Bronchial epithelial cell (primary cell): Measurements from ENCODE around the gene HERC3. TPM values are rescaled to one million over a fixed set of nuclear protein-coding genes. Genes with fewer than 3 reads are reported as not detected.

Experiments used
- DNase-seq: peaks from one replicate; pipeline ENCODE4 v3.0.0-alpha.2; 2010; ENCODE audit warnings: low read depth
- FAIRE-seq: peaks from 2 replicates; lab custom pipeline; 2011; peaks lifted over from hg19 to GRCh38; lab: Jason Lieb, UNC
- H3K27me3 ChIP-seq: 2 replicates; pipeline ENCODE4 v1.5.1; 2011; ENCODE audit warnings: low read length; ENCODE audit not compliant: control insufficient read depth, insufficient read depth
- H3K36me3 ChIP-seq: 2 replicates; pipeline ENCODE4 v1.5.1; 2011; ENCODE audit warnings: low read length; ENCODE audit not compliant: control insufficient read depth, insufficient read depth
- H3K4me3 ChIP-seq: 2 replicates; pipeline ENCODE4 v1.5.1; 2011; ENCODE audit warnings: mild to moderate bottlenecking, low read depth, low read length, control low read depth
- total RNA-seq: library from RNA; depleted of rRNA; stranded (reverse); fragments of >200 nt; gene quantifications from 2 replicates; pipeline ENCODE4 v1.2.1, GENCODE V29; 2014
- TF ChIP-seq, protein P1 (sequence below): IDR thresholded peaks from 2 replicates; pipeline ENCODE4 v1.5.1; 2011; ENCODE audit warnings: mild to moderate bottlenecking, moderate library complexity, low read length, control low read depth, inconsistent platforms; ENCODE audit not compliant: insufficient read depth, severe bottlenecking

The HERC3 gene
- total RNA-seq, 1 donor from 2014 or later = 25.3 TPM

DNA sequence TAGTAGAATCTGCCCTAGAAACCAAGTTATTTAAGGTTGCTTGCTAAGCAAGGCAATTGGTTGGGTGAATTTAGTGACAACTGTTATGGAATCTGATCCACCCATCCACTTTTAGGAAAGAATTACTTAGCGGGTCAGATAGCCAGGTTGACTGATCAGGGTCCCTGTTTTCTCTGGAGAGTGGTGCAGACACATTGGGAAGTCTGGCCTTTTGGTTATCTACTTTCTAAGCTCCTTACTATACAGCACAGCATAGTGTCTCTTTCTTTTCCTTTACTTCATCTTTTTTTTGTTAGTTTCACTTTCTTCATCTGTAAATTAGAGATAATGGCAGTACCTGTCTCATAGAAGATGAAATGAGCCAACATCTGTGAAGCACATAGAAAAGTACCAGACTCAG lies 7.4 kb downstream of the HERC3 start:
- Histone ChIP-seq H3K36me3 (peaks cover 5% of the 10 kb centered on the region), H3K4me3 (no peak overlapping the region), H3K27me3 (no peaks in the 10 kb centered on the region)
- TF ChIP-seq, protein P1, sequence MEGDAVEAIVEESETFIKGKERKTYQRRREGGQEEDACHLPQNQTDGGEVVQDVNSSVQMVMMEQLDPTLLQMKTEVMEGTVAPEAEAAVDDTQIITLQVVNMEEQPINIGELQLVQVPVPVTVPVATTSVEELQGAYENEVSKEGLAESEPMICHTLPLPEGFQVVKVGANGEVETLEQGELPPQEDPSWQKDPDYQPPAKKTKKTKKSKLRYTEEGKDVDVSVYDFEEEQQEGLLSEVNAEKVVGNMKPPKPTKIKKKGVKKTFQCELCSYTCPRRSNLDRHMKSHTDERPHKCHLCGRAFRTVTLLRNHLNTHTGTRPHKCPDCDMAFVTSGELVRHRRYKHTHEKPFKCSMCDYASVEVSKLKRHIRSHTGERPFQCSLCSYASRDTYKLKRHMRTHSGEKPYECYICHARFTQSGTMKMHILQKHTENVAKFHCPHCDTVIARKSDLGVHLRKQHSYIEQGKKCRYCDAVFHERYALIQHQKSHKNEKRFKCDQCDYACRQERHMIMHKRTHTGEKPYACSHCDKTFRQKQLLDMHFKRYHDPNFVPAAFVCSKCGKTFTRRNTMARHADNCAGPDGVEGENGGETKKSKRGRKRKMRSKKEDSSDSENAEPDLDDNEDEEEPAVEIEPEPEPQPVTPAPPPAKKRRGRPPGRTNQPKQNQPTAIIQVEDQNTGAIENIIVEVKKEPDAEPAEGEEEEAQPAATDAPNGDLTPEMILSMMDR = no peak
- DNase-seq (no peak), FAIRE-seq (no peak)

DNA sequence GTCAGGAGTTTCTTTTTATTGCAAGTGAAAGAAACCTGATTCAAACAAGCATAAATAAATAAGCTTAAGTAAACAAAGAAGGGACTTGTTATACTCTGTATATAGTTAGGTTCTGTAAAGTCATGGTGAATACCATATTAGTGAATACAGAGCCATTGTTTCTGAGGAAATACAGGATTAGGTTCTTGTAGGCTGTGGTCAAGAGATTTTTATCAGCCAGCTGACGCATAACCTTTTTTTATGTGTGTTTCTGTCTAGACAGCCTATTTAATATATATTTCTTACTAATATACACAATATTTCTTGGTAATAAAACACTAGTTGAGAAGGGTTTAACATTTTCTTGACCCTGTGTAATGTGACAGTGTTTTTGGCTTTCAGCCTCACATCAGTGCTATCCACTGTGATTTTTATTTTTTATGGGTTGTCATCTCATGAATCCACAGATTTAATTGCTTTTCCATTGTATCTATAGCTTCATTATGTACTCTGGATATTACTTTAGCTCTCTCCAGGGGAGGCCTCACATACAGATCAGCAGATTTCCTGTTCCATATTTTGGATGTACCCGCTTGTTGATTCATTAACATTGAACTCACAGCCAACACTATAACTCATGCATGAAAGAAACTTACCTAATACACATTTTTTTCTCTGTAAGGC lies 8.0 kb downstream of the HERC3 start:
- DNase-seq (peak; percentile 97), FAIRE-seq (no peak)
- Histone ChIP-seq H3K36me3 (peaks cover 5% of the 10 kb centered on the region), H3K4me3 (no peak overlapping the region), H3K27me3 (no peaks in the 10 kb centered on the region)
- TF ChIP-seq, protein P1 = no peak

DNA sequence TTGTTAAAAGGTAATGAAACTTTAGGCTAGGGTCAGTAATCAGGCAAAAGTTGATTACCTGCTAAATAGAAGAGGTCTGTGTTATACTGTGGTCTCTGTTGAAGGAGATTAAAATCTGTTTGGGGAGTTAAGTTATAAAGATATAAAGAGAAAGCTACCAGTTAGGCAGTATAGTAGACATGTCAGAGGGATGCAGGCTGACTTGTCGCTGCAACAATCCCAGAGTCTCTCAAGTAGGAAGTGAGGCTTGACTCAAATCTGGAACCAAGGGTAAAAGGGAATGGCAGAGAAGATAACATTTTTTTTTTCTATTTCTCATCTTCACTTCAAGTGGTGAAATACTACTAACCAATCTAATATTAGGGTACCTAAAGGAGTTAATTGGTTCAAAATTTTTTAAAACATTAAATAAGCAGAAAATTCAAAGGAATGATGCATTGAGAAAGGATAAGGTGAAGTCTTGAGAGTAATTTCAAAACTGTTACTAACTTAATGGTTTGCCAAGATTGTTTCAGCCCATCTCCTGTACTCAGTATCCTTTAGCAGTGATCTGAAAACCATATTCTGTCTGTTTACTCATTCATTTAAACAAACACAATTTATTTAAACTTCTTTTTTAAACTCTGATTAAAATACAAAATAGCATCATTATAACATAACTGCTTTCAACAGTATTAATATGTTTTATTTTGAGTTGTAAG lies 12.8 kb downstream of the HERC3 start:
- no peak for FAIRE-seq
- TF ChIP-seq, protein P1 = no peak

DNA sequence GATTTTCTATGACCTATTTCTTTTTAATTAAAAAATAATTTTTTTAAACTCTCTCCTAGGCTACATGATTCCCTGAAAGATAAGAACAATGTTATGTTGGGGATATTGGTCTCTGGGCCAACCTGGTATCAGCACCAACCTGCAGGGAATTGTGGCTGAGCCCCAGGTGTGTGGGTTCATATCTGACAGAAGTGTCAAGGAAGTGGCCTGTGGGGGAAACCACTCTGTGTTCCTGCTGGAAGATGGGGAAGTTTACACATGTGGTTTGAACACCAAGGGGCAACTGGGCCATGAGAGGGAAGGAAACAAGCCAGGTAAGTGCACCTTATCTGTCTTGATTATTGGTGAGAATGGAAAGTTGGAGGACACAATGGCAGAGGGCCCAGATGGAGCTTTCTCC lies 13.5 kb downstream of the HERC3 start:
- TF ChIP-seq, protein P1 = no peak
- no peak for FAIRE-seq
- H3K36me3 ChIP-seq = peaks cover 3% of the 10 kb centered on the region
- no peak overlapping the region for H3K4me3 ChIP-seq
- DNase-seq = no peak
- H3K27me3 ChIP-seq = no peaks in the 10 kb centered on the region

More for the DNA sequence above, 12.8 kb downstream of the HERC3 start:
- Histone ChIP-seq H3K36me3 (peaks cover 3% of the 10 kb centered on the region), H3K27me3 (no peaks in the 10 kb centered on the region), H3K4me3 (no peak overlapping the region)
- DNase-seq = no peak

DNA sequence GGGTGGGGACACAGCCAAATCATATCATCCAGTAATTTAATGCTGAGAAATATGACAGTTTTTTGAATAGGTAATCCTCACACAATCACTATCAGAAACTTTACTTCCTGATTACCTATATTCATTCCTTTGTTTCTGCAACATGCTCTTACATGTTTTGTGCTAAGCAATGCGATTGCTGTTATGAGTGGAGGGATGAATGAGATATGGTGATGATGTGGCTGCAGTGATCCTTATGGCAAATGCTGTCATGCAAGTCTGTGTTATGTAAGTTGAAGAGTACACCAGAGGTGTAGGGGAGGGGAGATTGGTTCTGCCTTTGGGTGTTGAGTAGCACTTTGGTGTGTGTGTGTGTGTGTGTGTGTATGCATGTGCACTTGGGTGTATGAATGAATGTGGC lies 14.6 kb downstream of the HERC3 start:
- TF ChIP-seq, protein P1 = no peak
- H3K4me3 ChIP-seq = no peak overlapping the region
- no peaks in the 10 kb centered on the region for H3K27me3 ChIP-seq
- peaks cover 3% of the 10 kb centered on the region for H3K36me3 ChIP-seq
- DNase-seq (peak; percentile 98), FAIRE-seq (peak; percentile 95)
